Stromal cell of bone marrow (primary cell): ENCODE measurements around the gene RAB14.

ENCODE experiments used
- DNase-seq: peaks from one replicate; pipeline ENCODE4 v3.0.0-alpha.2; 2012; ENCODE audit warnings: low read depth

The RAB14 gene

DNA sequence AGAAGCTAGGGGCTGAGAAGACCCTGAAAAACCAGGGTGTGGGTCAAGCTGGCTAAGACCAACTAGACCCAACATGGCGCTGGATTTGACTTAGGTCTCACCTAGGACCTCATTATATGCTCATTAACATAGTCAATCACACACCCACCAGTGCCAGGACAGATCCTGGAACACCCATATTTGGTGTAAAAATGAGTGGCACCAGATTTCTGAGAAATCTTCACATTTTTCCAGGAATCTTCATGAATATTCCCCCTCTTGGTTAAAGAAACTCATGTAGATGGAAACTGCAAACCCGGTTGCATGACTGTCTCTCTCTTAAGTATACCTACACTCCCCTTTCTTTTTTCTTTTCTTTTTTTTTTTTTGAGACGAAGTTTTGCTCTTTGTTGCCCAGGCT, 17.9 kb upstream of the RAB14 start:
- no peak for DNase-seq

DNA sequence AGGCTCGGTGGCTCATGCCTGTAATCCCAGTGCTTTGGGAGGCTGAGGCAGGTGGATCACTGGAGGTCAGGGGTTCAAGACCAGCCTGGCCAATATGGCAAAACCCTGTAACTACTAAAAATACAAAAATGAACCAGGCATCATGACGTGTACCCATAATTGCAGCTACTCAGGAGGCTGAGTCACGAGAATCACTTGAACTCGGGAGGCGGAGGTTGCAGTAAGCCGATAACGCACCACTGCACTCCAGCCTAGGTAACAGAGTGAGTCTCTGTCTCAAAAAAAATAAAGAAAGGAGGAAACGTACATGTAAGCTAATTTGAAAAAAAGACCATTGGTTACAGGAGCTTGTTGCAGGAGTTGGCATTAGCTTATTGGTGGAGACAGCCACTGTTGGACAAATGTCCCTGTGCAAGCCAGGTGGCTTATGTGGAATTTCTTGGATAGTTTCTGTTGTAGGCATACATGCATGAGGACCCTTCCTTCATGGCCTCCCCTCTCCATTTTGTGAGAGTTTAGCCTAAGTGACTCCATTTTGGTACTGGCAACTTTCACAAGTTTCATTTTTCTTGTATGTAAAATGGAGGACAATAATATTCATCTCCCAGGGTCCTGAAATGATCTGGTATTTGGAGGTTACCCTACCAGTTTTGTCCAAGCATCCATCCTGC, 16.8 kb upstream of the RAB14 start:
- no peak for DNase-seq

DNA sequence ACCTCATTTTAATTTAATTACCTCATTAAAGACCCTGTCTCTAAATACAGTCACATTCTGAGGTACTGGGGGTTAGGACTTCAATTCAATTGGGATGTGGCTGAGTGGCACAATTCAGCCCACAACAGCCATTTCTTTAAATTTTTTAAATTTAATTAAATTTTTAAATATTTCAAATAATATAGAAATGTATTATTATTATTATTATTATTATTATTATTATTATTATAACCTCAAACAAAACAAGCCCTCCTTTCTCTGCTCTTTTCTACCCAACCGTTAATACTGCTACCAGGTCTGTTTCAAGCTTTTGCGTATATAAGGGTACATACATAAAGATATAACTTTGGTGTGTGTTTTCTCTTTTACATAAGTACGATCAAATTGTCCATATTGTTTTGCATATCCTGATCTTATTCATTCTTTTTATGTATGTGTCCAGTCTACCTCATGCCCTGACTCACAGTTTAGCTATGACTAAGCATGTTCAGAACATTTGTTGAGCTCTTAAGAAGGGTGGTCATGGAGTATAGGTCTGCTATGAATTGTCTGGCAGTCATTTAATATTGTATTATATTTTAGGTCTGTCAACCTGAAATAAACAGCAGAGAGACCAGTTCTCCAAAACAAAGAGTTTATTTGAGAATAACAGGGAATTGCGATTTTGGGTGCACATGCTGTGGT, 16.1 kb upstream of the RAB14 start:
- DNase-seq: no peak

DNA sequence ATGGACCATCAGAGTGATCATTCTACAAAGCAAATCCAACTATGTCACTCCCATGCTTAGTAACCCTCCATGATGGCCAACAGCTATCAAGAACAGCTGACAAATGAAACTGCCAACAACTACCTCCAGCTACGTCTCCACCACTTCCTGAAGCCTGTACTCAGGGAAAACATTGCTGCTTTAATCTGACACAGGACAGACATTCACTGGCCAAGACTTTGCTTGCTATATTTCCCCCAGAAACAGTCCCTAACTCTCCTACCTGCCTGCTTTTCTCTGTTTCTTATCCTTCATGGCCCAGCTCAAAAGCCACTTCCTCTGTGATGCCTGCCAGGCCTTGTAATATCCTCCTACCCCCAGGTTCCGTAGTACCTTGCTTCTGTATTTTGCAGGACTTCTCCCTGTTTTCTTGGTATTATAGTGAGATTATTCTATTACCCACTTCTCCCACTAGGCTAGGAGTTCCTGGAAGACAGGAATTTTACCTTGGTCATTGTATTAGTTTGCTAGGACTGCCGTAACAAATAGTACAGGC, 14.7 kb upstream of the RAB14 start:
- no peak for DNase-seq

DNA sequence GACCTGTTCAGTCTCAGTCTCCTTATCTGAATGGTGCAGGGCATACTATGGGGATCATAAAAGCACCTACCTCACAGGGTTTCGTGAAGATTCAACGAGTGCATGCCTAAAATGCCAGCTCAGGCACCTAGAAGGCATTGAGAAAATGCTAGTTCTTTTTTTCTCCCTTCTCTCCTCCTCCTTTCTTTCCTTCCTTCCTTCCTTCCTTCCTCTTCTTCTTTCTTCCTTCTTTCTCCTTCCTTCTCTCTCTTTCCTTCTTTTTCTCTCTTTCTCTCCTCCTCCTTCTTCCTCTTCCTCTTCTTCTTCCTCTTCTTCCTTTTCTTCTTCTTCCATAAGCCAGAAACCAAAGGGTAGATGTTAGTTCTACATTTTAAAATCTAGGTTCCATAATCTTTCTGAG, 12.3 kb upstream of the RAB14 start:
- DNase-seq: no peak

DNA sequence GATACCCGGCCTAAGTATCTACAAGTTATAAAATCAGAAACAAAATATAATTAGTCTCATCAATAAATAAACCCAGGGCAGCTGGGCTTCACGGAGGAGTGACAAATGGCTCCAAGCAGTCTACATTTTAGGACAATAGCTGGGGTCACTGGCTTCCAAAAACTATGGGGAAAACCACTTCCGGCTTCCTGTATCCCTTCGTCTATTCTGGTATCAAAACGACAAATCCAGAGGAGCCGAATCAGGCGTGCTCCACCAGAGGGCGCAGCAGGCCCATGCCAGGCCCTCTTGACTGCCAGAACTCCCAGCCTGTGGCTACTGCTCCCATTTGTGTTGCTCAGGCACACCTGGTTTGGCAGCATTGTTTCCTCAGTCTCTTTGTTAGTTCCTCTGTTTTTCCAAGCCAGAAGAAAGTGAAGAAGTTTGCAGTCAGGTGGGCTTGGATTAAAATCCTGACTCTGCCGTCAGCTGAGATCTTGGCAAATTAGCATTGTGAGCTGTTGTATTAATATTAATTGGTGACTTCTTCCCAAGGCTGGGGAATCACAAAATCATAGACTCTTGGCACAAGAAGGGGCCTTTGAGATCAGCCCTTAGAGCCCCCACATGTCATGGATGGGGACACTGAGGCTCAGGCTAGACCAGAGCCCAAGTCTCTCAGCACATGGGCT, 11.6 kb upstream of the RAB14 start:
- DNase-seq: peak; percentile 73

DNA sequence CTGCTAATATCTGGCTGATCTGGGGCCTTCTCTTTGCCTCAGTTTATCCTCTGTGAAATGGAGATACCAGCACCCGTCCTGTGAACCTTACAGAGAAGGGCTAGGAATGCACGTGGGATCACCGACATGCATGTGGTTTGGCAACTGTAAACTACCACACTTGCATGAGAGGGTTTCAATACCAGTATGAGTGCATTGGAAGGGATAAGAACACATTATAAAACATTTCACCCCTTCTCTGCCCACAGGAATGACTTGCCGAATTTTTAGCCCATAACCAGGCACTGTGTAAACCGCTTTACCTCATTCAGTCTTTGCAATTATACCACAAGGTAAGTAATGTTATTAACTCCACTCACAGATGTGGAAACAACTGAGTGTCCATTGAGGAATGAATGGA, 8.9 kb upstream of the RAB14 start:
- no peak for DNase-seq

DNA sequence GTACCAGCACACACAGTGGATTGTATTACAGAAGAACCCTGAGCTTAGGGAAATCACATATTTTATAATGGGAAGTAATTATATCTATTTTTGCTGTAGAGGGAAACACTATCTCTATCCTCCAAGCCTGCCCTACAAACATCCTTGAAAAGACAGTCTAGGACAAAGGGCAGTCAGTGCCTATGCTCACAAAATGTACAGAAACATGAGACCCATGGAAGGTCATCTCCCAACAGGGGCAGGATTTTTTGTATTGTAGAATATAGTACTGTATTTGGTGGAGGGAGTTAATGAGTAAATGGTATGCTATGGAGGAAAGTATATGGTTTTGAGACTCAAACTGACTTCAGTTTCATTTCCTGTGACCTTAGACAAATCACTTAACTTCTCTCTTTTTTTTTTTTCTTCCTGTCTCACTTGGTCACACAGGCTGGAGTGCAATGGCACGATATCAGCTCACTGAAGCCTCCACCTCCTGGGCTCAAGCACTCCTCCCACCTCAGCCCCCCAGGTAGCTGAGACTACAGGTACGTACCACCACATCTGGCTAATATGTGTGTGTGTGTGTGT, 5.8 kb upstream of the RAB14 start:
- no peak for DNase-seq

DNA sequence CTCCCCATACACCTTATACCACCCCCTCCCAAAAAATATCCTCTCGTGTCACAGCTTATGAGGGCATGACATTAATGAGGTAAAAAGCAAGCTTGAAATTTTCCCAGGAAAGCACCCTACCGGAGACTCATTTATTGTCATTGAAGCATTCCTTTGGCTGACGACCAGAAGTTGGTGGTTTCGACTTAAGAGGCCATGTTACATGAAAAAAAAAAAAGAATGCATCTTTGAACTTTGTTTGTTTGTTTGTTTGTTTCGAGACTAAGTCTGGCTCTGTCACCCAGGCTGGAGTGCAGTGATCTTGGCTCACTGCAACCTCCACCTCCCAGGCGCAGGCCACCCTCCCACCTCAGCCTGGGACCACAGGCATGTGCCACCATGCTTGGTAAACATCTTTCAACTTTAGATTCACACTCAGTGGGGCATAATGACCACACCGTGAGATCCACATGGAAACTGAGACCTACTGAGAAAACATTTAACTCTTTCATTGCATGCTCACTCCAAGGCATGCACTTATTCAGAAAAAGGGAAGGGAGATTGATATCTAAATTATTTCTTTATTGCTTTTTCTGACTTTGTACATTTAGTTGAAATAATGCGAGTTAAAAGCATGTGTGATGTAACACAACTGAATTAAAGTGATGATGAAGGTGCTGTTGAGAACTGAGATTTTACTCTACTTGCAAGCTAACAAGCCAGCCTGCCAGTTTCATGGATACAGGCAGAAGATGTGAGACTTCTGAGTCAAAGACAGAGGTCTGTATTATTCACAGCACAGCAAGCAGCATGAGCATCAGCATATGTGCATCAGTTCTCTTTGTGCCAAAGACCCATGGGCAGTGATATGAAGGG, 5.1 kb upstream of the RAB14 start:
- no peak for DNase-seq

DNA sequence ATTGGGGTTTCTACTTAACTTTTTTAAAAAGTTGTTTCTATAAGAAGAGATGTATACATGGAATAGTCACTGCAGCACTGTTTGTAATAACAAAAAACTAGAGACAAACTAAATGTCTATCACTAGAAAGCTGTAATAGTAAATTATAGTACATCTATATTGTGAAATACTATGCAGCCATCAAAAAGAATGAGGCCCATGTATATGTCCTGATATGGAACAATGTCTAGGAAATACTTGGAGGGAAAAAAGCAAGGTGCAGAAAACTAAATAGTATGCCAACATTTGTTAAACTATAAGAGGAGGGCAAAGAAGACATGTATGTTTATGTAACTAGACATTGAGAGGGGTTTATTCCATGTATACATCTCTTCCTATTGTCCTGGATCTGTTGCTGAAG, 2.9 kb upstream of the RAB14 start:
- no peak for DNase-seq

DNA sequence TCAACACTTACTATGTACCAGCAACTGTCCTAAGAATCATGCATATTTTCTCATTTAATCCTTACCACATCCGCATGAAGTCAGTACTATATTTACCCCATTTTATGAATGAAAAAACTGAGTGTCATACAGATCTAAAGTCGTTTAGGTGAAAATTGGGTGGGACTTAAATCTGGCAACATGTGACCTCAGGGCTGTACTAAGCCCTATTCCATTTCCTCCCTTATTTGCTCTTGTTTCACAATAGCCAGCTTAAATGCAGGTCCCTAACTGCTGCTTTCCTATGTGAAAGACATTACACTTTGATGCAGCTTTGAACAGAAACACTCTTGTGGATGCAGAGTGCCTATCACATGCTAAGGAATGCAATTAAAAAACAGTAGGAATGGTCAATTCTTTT, 2.5 kb upstream of the RAB14 start:
- no peak for DNase-seq

DNA sequence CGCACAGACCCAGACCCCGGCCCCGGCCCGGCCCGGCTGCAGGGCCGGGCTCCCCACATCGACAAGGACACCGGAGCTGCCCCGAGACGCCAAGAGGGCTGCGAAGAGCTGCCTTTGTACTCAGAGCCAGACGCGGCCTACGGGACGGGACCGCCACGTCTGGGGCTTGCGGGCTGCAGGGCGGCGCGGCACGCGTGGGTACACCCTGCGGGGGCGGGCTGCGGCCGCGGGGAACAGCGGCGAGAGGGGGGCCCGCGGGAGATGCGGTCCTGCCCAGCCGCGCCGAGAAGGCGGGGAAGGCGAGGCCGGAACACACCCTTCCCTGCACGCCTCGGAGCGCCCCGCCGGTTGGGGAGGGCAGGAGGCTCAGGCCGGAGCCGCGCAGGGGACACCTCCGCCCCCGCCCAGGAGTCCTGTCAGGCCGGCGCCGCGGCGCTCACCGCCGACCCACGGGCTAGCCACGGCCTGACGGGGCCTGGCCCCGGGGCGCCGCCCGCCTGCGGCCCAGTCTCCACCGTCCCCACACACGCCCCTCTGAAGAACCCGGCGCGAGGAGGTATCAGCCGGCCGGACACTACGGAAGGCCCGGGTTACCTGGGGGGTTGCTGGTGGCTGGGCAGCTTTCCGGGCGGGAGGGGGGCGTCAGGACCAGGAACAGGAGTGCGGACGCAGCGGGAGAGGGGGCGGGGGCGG, 478 bp downstream of the RAB14 start:
- DNase-seq: no peak

DNA sequence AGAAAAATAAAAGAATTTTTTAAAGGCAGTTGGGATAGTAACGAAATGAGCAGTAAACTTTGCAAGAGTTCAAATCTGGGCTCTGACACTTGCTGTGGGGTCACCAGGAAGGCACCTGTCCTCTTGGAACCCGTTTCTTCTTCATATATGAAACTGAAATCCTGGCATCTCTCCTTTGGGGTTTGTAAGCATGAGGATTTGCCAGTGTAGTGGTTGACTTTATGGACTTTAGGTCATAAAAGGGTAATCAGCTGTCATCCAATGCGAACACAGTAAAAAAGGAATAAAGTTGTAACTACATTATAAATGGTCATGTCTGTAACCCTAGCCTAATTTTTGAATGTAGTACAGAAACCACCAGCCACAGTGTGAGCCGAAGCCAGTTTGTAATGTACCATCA, 1.3 kb downstream of the RAB14 start:
- DNase-seq: no peak

DNA sequence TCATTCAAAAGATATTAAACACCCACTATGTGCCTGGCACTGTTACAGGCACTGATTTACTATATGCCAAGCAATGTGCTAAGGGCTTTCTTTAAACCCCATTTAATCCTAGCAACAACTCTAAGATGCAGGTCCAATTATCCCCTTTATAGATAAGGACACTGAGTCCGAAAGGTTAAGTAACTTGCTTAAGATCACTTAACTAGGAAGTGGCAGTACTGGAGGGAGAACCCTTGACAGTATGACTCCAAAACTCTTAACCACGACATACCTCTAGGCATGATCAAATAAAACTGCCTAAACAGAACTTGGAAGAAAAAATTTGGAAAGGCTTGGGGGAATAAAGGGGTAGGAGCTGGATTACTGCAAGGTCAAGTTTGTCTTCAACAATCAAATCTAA, 1.7 kb downstream of the RAB14 start:
- DNase-seq: no peak

DNA sequence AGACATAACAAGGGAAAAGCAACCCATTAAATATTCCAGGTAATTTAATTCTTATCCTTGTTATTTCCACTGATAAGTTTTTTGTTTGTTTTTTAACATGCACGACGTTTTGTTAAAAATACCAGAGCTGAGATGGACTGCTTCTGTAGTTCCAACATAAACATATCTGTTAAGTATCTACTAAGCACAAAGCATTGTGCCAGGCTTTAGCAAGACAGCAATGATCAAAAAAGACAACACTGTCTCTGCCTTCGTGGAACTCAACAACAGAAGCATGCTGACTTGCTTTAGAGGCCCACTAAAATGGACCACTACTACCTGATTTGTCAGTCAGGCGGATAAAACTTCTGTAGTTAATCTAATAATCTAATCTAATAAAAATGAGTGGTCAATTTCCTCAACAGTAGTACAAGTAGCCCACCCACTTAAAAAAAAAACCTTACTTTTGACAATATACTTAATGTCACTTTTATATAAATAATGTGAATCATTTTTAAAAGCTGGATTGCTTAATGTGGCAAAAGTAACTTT, 3.1 kb downstream of the RAB14 start:
- no peak for DNase-seq

DNA sequence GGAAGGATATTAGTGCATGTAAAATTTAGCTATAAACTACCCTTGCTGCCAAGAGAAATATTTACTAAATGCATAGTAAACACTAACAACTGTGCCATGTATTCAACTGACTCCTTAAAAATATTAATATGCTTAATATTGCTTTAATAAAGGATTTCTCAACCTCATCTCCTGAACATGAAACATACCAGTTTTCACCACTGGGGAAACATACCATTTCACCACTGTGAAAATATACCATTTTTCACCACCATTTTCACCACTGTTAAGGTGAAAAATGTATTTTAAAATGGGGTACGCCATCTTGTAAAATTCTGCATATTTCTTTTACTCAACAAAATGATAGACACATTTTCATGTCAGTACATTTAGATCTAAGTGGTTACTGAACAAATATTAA, 4.5 kb downstream of the RAB14 start:
- no peak for DNase-seq

DNA sequence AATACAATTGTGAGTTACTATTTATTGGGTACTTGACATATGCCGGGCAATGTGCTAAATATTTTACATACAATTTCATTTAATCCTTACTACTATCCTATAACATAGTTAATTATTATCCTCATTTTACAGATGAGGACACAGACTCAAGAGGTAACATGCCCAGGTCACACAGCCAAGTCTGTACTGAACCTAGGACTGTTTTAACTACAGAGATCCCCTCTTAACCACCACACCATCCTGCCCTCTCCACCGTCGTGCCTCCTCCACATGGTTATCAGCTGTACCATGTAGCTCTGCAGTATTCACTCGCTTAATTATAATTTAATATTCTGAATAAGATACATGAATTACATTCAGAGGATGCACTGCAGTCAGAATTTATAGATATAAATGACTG, 5.3 kb downstream of the RAB14 start:
- no peak for DNase-seq

DNA sequence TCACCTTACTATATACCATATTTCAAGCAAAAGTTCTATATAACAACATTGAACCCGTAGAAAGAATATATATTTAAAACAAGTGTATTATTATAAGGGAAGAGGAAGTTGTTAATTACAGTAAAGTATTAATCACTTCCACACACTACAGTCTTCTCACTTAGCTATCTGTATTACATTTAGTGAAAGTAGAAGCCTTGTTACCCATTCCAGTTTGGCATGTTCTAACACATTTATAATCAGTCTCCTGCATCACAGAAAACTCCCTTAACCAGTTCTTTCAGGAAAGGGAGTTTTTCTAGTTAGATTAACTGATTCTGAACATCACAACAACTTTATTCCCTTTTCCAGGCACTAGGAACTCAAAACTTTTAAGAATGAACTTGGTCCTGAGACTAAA, 6.9 kb downstream of the RAB14 start:
- DNase-seq: no peak

DNA sequence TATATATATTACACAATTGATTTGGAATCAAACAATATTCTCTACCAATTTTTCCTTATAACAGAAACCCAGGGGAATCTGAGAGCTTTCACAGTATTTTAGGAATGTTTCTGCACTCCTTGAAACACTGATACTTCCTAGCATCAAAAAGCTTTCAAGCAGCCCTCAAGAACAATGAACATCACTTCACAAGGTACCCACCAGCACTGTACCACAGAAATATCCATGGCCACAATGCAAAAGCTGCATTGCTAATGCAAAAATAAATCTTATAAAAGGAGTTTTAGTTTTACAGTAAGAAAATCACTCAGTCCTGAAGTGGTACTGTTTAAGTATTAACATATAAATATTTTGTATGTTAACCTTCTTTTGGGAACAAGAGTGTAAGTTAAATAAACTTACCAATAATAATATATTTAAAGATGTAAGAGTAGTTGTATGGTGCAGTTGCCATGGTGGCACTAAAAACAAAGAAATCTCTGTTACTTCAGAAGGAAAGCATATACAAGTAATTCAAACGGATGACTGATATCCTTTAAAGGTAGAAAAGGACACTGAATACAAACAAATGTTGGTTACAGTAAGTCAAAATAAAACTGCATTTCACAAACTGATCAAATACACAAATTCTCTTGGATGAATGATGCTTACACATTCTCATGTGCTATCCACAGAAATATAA, 8.6 kb downstream of the RAB14 start:
- DNase-seq: no peak

DNA sequence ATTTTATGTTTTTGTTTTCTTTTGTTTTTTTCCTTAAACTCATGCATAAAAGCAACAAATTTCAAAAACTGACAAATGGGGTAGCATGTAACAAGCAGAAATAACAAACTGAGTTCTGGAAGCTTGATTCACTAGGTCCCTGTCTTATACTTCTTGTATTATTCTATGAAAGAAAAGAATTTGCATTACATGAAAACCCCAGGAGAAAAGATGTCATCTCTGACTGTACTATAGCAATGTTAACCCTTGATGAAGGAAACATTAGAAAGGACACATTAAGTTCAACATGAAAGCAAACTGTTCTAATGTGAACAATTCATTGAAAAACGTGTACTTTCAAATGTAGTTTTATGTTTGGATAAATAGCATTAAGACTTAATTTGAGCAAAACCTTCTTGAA, 9.2 kb downstream of the RAB14 start:
- no peak for DNase-seq

DNA sequence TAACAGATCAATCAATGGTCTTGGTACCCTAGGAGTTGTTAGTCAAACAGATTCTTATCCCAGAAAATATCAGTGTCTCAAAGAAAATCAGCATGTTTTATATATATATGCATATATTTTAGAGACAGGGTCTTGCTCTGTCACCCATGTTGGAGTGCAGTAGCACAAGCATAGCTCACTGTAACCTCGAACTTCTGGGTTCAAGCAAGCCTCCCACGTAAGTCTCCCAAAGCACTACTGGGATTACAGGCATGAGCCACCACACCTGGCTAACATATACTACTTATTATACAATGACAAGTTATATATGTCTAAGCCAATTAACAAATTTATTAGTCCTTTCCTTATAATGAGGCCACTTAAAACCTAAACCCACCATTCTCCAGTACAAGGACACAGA, 10.4 kb downstream of the RAB14 start:
- DNase-seq: no peak
